Calu3 (cell line): ENCODE data around the gene ADAMTS9. TPM values are rescaled to one million over a fixed set of nuclear protein-coding genes. Genes with fewer than 3 reads are reported as not detected.

ENCODE experiments used
- BruUV-seq: library from RNA; stranded (reverse); fragments of 400-500 nt; replicated peaks from 2 replicates; lab custom pipeline; 2021; lab: Mats Ljungman, UMichigan
- CTCF ChIA-PET: fragments of 300-600 bp; sonication (Branson Sonifier 250); formaldehyde crosslinking; loops from one replicate; lab custom pipeline; 2022; ENCODE audit warnings: antibody characterized with exemption; lab: Charles Lee
- DNase-seq: peaks from one replicate; pipeline ENCODE4 v3.0.0; 2022
- H3K27ac Mint-ChIP-seq: one replicate; pipeline ENCODE4 v1.8.0; 2022; ENCODE audit warnings: mixed read lengths; ENCODE audit not compliant: unreplicated experiment
- H3K27me3 Mint-ChIP-seq: one replicate; pipeline ENCODE4 v1.8.0; 2022; ENCODE audit warnings: mixed read lengths; ENCODE audit not compliant: unreplicated experiment
- H3K36me3 Mint-ChIP-seq: one replicate; pipeline ENCODE4 v1.8.0; 2022; ENCODE audit warnings: mild to moderate bottlenecking, moderate library complexity, mixed read lengths; ENCODE audit not compliant: insufficient read depth, unreplicated experiment
- H3K4me1 Mint-ChIP-seq: one replicate; pipeline ENCODE4 v1.8.0; 2022; ENCODE audit warnings: mild to moderate bottlenecking, low read depth, mixed read lengths; ENCODE audit not compliant: unreplicated experiment
- H3K4me3 Mint-ChIP-seq: one replicate; pipeline ENCODE4 v1.8.0; 2022; ENCODE audit warnings: mild to moderate bottlenecking, low read depth, moderate library complexity, mixed read lengths; ENCODE audit not compliant: unreplicated experiment
- H3K9me3 Mint-ChIP-seq: one replicate; pipeline ENCODE4 v1.8.0; 2022; ENCODE audit warnings: low read depth, mixed read lengths; ENCODE audit not compliant: unreplicated experiment
- CTCF ChIP-seq: fragments of 200-600 bp; IDR thresholded peaks from one replicate; pipeline ENCODE4 v1.8.0; 2022; ENCODE audit warnings: antibody characterized with exemption; ENCODE audit not compliant: unreplicated experiment
- intact Hi-C: fragments of 100-400 bp; cut with micrococcal nuclease; formaldehyde crosslinking; loops from one replicate; pipeline ENCODE4 v1.10.0; 2022; ENCODE audit not compliant: unreplicated experiment
- total RNA-seq: library from RNA; stranded (reverse); gene quantifications from 2 replicates; pipeline ENCODE4 v1.2.3, GENCODE V29; 2022

Gene ADAMTS9
- total RNA-seq, 1 experiment from 2014 or later, result 54.6 TPM

GRCh38 chr3:64470436-64470835 is 217.4 kb downstream of the ADAMTS9 start:
- Mint-ChIP-seq H3K9me3 (peaks cover 2% of the 10 kb centered on the region), H3K4me3 (no peak overlapping the region), H3K27me3 (peaks cover 64% of the 10 kb centered on the region), H3K4me1 (no peaks in the 10 kb centered on the region), H3K27ac (no peak overlapping the region), H3K36me3 (no peaks in the 10 kb centered on the region)
- CTCF ChIA-PET, result no interaction called here
- intact Hi-C loops, result no loop called here
- BruUV-seq, result no TSS peak
- TF ChIP-seq CTCF, result no peak
- DNase-seq, result no peak

GRCh38 chr3:64467255-64467944 is 220.4 kb downstream of the ADAMTS9 start:
- Mint-ChIP-seq H3K27me3 (peaks cover 42% of the 10 kb centered on the region), H3K4me1 (no peaks in the 10 kb centered on the region), H3K27ac (no peak overlapping the region), H3K4me3 (no peak overlapping the region), H3K36me3 (no peaks in the 10 kb centered on the region), H3K9me3 (no peaks in the 10 kb centered on the region)
- DNase-seq, result no peak
- no TSS peak for BruUV-seq
- TF ChIP-seq CTCF, result no peak
- CTCF ChIA-PET, result no interaction called here
- intact Hi-C loops, result loop anchor here (10.0 kb wide), 1 partner anchor 63 kb away; no protein-coding TSS in a partner anchor
